Glomerular endothelial cell (primary cell): ENCODE measurements around the gene FBXO33. TPM values are rescaled to one million over a fixed set of nuclear protein-coding genes. Genes with fewer than 3 reads are reported as not detected.
A peak's percentile ranks its signal among the peaks of the same experiment; 100 is the strongest.

ENCODE experiments used
- DNase-seq: peaks from one replicate; pipeline ENCODE4 v3.0.0-alpha.2; 2011; ENCODE audit warnings: low read depth, low spot score; ENCODE audit errors: extremely low read depth
- total RNA-seq: library from RNA; depleted of rRNA; stranded (reverse); fragments of >200 nt; gene quantifications from 2 replicates; pipeline ENCODE4 v1.2.3, GENCODE V29; 2015

Gene FBXO33
- total RNA-seq, result 5.5 and 7.8 TPM in 2 replicates

GRCh38 chr14:39432179-39432618 lies at the start of gene FBXO33:
TSS of gene FBXO33 (minus strand) at chr14:39432433. CDS start at chr14:39432162, 271 bp downstream.
- peak; percentile 67 for DNase-seq

- no peak for DNase-seq
Observed at GRCh38 chr14:39474416-39474911, 42.2 kb upstream of the FBXO33 start.

GRCh38 chr14:39472078-39472477 lies 39.8 kb upstream of the FBXO33 start:
- DNase-seq, result no peak

- no peak for DNase-seq
Observed at GRCh38 chr14:39469094-39469710, 37.0 kb upstream of the FBXO33 start.

GRCh38 chr14:39467889-39468524 lies 35.8 kb upstream of the FBXO33 start:
- DNase-seq, result peak; percentile 14

- no peak for DNase-seq
Observed at GRCh38 chr14:39459795-39460478, 27.7 kb upstream of the FBXO33 start.

GRCh38 chr14:39456702-39457250 lies 24.5 kb upstream of the FBXO33 start:
- no peak for DNase-seq

- no peak for DNase-seq
Observed at GRCh38 chr14:39454906-39455539, 22.8 kb upstream of the FBXO33 start.

GRCh38 chr14:39452680-39453079 lies 20.4 kb upstream of the FBXO33 start:
- DNase-seq, result no peak

- DNase-seq, result no peak
Observed at GRCh38 chr14:39451811-39452210, 19.6 kb upstream of the FBXO33 start.

GRCh38 chr14:39447175-39447661 lies 15.0 kb upstream of the FBXO33 start:
- DNase-seq, result no peak

- DNase-seq, result no peak
Observed at GRCh38 chr14:39446131-39446744, 14.0 kb upstream of the FBXO33 start.

GRCh38 chr14:39442293-39442692 lies 10.1 kb upstream of the FBXO33 start:
- DNase-seq, result no peak

GRCh38 chr14:39441805-39442204 lies 9.6 kb upstream of the FBXO33 start:
- no peak for DNase-seq

- no peak for DNase-seq
Observed at GRCh38 chr14:39440975-39441374, 8.7 kb upstream of the FBXO33 start.

- DNase-seq, result no peak
Observed at GRCh38 chr14:39435241-39435640, 3.0 kb upstream of the FBXO33 start.

- DNase-seq, result no peak
Observed at GRCh38 chr14:39434401-39434800, 2.2 kb upstream of the FBXO33 start.

- no peak for DNase-seq
Observed at GRCh38 chr14:39433452-39433813, 1.2 kb upstream of the FBXO33 start.

- DNase-seq, result no peak
Observed at GRCh38 chr14:39432619-39433451, 602 bp upstream of the FBXO33 start.
